Esophagus mucosa (tissue), 1 donor: Measurements from ENCODE around the gene INPP5J. TPM values are rescaled to one million over a fixed set of nuclear protein-coding genes. Genes with fewer than 3 reads are reported as not detected.
"Not testable (repeated sequence)": the region's sequence is repeated elsewhere in the genome, so short reads cannot be mapped to it uniquely, and the experiment has no call there.

Experiments
- ATAC-seq: fragments of 200-7000 bp; cut with Tn5 transposase; one replicate; pipeline ENCODE4 v1.9.1; 2020
- total RNA-seq: library from RNA; stranded (reverse); gene quantifications from one replicate; pipeline ENCODE4 v1.2.4, GENCODE V29; 2023
- donor health status: DM: yes; HTN: yes; CAD: no.

INPP5J gene
- total RNA-seq, 1 donor from 2014 or later = 1.5 TPM

GRCh38 chr22:31102441-31103081, 20.2 kb upstream of the INPP5J start:
- peak; percentile 50 for ATAC-seq

DNA sequence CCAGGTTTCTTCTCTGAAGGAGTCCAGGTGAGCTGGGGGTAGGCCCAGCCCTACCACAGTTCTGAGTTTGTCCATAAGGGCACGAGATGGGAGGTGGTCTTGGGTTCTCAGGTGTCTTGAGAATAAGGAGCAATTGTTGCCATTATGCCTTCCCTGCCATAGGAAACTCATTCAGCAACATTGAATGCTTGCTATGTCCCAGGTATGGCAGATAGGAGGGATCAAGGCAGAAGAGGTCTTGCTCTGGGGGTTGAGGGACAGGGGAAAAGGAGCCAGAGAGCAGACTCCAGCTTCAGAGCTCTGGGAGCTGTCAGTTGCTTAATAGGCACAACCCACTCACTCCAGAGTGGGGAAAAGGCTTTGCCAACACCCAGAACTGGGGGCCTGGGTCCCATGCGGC, 19.7 kb upstream of the INPP5J start:
- no peak for ATAC-seq

DNA sequence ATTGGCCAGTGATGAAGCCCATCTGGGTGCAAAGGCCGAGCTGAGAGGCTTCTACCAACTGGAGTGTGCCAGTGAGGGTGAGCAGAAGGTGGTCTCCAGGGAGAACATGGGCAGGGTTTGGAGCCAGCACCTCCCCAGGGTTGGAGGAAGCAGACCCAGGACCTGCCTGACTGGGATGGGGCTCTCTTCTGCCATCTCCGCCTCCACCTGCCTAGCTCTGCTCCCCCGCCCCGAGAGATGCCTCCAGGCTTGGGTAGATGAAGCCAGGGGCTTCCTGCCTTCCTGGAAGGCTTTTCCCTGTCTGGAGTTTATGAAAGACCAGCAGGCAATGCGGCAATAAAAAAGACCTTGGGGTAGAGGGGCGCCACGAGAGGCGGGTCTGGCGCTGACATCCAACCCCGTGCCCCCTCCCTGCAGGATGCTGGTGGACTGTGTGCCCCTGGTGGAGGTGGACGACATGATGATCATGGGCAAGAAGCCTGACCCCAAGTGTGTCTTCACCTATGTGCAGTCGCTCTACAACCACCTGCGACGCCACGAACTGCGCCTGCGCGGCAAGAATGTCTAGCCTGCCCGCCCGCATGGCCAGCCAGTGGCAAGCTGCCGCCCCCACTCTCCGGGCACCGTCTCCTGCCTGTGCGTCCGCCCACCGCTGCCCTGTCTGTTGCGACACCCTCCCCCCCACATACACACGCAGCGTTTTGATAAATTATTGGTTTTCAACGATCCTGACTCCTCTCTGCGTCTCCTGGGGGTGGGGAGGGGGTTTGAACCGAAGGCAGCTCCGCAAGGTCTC, 18.7 kb upstream of the INPP5J start:
- no peak for ATAC-seq

DNA sequence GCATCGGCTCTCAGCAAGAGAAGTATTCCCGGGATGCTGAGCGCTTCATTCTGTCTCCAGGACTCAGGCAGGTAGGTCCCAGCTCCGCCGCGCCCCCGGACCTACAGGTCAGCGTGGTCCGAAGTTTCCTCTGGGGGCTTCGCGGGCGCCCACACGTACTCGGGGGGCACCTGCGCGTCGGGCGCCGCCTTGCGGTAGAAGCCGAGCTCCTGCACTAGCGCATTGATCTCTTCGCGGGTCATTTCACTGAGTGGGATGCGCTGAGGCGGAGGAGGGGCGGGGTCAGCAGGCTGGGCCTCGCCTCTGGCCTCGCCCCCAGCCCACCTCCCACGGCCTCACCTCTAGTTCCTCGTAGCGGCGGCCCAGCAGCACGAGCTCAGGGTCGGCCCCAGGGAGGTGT, 17.9 kb upstream of the INPP5J start:
- ATAC-seq = no peak

GRCh38 chr22:31105282-31105929, 17.4 kb upstream of the INPP5J start:
- no peak for ATAC-seq

- ATAC-seq = no peak
Measured at GRCh38 chr22:31106001-31106571, 16.7 kb upstream of the INPP5J start.

- ATAC-seq = peak; percentile 2
Measured at GRCh38 chr22:31106731-31107177, 16.0 kb upstream of the INPP5J start.

DNA sequence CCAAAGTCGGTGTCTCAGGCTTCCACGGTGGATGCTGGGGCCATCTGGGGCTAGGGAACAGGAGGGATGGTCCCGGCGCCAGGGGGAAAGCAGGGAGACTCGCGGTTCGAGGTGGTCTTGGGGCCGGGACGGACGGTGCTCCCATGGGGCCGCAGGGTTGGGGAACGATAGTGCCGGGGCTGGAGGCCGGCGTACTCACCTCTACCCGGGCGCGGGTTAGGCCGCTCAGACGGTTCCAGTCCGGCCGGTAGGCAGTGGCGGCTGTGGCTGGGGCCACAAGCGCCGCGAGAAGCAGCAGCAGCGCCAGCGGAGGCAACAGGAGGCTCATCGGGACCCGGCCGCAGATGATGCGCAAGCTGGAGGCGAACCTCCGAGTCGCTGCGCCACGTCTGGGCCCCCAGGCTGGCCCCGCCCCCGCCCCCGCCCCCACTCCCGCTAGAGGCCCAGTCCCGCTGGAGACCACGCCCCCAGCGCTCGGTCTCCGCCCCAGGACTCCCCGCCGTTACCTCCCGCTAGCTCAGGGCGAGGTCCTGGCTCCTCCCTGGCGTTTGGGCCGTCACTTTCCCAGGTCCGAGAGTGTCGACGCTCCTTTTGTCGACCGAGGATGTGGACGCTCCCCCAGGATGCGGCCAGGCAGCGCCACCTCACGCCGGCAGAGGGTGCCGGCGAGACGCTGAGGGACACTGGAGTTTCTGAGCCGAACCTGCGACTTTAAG, 15.4 kb upstream of the INPP5J start, which contains the start of gene SELENOM:
Gene SELENOM, minus strand, starts transcription at position 391 of the 716 bp plus-strand sequence. Its CDS starts 63 bp downstream, at position 328.
- ATAC-seq = peak; percentile 95

- ATAC-seq = peak; percentile 1
Measured at GRCh38 chr22:31107894-31108218, 14.9 kb upstream of the INPP5J start.

GRCh38 chr22:31112547-31113091, 10.1 kb upstream of the INPP5J start:
- ATAC-seq = not testable (repeated sequence)

DNA sequence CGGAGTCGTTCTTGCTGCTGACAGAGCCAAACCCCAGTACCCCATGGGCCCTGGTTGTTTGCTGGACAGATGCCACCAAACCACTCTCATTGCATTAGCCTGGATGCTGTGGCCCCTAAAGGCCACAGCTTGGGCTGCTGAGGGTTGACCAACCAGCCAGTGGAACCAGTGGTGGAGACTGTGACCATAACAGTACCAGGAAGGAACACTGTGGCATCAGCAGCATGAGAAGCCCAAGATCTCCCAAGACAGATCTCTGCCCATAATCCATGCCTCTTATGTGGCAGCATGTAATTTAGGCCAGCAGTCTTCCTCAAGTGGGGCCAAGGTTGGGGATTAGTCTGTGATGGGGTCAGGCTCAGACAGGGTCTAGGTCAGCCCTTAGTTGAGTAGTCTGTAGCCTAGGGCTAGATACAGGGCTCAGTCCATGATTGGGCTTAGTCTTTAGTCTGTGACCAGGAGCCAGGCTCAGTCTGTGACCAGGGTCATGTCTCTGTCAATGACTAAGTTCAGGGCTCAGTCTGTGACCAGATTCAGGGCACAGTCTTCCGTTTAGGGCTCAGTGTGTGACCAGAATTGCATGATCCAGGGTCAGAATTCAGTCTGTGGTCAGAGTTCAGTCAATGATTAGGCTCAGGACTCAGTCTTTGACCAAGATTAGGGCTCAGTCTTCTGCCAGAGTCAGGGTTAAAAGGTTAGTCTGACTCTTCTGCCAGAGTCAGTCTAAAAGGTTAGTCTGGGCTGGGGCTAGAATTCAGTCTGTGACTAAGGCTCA, 4.5 kb upstream of the INPP5J start:
- peak; percentile 7 for ATAC-seq

- no peak for ATAC-seq
Measured at GRCh38 chr22:31119026-31119717, 3.6 kb upstream of the INPP5J start.

- ATAC-seq = no peak
Measured at GRCh38 chr22:31120230-31120629, 2.5 kb upstream of the INPP5J start.

DNA sequence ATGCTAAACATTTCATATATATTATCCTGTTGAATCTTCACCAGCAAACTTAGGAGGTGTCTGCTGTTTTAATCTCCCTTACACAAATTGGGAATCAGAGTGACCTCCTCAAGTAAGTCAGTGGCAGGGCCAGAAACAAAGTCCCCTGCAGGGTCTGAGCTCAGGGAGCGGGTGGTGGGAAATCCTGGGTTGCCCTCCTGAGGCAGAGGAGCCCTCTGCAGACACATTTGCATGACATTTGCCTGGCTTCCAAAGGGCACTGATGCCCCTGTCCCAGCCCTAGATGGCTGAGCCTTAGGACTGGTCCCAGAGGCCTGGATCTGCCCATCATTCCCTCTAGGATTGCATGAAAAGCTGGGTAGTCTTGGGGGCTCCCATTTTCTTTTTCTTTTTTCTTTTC, 2.1 kb upstream of the INPP5J start:
- no peak for ATAC-seq

DNA sequence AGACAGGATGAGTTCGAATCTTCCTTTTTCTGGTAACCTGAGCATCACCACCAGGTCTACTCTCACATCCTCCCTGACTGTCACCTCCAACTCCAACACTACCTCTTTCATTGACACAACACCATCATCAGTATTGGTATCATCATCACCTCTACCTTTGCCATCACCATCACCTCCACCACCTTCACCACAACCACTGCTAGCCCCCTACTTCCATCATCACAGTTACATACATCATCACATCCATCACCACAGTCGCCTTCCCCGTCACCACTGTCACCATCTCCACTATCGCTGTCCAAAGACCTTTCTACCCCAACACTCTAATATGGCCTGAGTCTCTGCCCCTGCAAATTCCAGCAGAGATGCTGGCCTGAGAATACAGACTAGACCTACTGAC, 1.4 kb upstream of the INPP5J start:
- ATAC-seq = no peak

GRCh38 chr22:31122196-31122531, 602 bp upstream of the INPP5J start:
- ATAC-seq = peak; percentile 12

DNA sequence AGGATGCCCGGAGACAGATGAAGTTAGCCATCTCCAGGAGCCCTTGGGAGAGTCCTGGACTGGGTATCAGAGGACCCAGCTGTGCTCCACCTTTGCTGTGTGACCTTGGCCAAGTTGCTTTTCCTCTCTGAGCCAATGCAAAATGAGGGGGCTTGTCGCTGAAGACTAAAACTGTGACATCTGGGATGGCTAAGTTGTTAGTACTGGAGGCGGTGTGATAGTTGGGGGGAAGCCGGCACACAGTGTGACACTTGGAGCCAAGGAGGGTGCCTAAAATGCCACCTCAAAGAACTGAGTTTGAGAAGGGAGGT, 481 bp downstream of the INPP5J start:
- no peak for ATAC-seq

GRCh38 chr22:31124290-31124689, 1.5 kb downstream of the INPP5J start:
- no peak for ATAC-seq

- ATAC-seq = no peak
Measured at GRCh38 chr22:31124811-31125465, 2.2 kb downstream of the INPP5J start.

DNA sequence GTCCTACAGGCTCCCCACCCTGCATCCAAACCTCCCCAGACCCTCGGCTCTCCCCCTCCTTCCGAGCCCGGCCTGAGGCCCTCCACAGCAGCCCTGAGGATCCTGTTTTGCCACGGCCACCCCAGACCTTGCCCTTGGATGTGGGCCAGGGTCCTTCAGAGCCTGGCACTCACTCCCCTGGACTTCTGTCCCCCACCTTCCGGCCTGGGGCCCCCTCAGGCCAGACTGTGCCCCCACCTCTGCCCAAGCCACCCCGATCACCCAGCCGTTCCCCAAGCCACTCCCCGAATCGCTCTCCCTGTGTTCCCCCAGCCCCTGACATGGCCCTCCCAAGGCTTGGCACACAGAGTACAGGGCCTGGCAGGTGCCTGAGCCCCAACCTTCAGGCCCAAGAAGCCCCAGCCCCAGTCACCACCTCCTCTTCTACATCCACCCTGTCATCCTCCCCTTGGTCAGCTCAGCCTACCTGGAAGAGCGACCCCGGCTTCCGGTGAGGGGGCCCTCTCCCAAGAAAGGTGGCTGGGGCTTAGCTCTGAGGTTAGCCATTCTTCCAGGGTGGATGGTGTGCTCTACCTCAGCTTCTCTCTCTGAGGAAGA, 2.9 kb downstream of the INPP5J start:
- ATAC-seq = no peak
